ENCODE measurements around the gene RGN. TPM values are rescaled to one million over a fixed set of nuclear protein-coding genes. Genes with fewer than 3 reads are reported as not detected.

Gene RGN
- 1 to 10 TPM; 2.0 to 6.4 (median 4.0) TPM for total RNA-seq

DNA sequence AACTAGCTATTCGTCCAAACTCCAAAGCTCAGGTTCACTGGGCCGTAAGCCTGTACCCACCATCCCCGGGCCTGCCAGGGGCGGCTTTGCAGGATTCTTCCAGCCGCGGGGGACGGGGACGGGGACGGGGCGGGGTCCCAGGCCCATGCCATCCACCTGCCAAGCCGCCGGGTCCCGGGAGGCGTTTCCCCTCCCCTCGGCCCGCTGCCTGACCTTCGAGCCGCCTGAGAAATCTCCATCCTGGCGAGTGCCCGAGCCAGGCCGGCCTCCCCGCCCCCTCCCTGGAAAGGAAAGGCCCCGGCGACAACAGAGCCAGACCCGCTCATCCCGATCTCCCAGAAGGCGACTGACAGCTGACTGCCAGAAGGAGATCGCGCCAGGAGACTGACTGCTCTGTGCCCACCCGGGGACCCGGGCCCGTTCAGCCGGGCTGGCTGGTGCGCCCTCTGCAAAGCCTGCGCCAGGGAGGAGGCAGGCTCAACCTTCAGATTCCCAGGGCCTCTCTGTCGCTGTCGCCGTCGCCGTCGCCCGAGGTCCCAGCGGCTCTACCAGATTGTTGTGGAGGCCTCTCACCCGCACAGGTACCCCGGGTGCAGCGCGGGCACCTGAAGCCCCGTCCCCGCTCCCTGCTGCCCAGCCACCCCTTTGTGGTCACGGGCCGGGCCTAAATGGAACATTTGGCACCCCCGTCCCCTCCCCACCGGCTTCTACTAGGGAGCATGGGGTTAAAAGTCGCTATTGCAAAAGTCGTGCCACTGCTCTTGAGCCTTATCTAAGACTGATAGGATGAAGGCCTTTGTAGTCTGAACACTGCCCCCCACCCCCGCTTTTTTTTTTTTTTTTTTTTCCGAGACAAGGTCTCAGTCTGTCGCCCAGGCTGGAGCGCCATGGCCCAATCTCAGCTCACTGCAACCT is at the start of gene RGN:
Gene RGN (plus strand): TSS at position 315 of the 915 bp plus-strand sequence. CDS start 2,702 bp downstream, outside the sequence.
- TF ChIP-seq, protein P1, sequence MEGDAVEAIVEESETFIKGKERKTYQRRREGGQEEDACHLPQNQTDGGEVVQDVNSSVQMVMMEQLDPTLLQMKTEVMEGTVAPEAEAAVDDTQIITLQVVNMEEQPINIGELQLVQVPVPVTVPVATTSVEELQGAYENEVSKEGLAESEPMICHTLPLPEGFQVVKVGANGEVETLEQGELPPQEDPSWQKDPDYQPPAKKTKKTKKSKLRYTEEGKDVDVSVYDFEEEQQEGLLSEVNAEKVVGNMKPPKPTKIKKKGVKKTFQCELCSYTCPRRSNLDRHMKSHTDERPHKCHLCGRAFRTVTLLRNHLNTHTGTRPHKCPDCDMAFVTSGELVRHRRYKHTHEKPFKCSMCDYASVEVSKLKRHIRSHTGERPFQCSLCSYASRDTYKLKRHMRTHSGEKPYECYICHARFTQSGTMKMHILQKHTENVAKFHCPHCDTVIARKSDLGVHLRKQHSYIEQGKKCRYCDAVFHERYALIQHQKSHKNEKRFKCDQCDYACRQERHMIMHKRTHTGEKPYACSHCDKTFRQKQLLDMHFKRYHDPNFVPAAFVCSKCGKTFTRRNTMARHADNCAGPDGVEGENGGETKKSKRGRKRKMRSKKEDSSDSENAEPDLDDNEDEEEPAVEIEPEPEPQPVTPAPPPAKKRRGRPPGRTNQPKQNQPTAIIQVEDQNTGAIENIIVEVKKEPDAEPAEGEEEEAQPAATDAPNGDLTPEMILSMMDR (IDR thresholded peaks at IDR 0.05; ENCODE audit: low read depth) = no peak

DNA sequence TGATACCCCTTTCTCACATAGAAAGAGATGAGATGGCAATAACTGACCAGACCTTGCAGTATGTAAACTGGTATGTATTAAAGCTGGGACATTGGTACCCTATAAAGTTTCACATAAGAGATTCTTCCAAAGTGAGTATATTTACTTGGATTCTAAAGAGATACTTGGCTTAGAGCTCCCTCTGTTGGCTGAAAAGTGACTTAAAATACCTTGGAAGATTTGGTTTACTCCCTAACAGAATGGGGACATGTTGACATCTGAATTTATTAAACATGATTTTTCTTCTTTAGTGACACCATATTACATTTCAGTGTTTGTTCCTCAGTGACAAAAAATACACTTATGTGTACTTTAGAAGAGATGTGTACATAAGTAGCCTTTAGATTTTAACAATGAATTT is 47.9 kb upstream of the RGN start:
- TF ChIP-seq, protein P1 (IDR thresholded peaks at IDR 0.05; ENCODE audit: low read depth) = no peak

- TF ChIP-seq, protein P1 (IDR thresholded peaks at IDR 0.05; ENCODE audit: low read depth) = no peak
Measured at GRCh38 chrX:47047989-47048388, 30.3 kb upstream of the RGN start.

GRCh38 chrX:47059142-47059874 is 18.9 kb upstream of the RGN start:
- TF ChIP-seq, protein P1 (IDR thresholded peaks at IDR 0.05; ENCODE audit: low read depth) = no peak

- TF ChIP-seq, protein P1 (IDR thresholded peaks at IDR 0.05; ENCODE audit: low read depth) = no peak
Measured at GRCh38 chrX:47060708-47061107, 17.5 kb upstream of the RGN start.

- TF ChIP-seq, protein P1 (IDR thresholded peaks at IDR 0.05; ENCODE audit: low read depth) = no peak
Measured at GRCh38 chrX:47061238-47061919, 16.9 kb upstream of the RGN start.
